Activated naive CD8-positive, alpha-beta T cell (primary cell): Measurements from ENCODE around the gene PARVG.

Experiments
- H3K27ac Mint-ChIP-seq: one replicate; pipeline ENCODE4 v1.8.0; 2021; ENCODE audit warnings: mixed read lengths
- H3K27me3 Mint-ChIP-seq: one replicate; pipeline ENCODE4 v1.8.0; 2021; ENCODE audit warnings: mixed read lengths
- H3K36me3 Mint-ChIP-seq: one replicate; pipeline ENCODE4 v1.8.0; 2021; ENCODE audit warnings: mixed read lengths
- H3K4me1 Mint-ChIP-seq: one replicate; pipeline ENCODE4 v1.8.0; 2021; ENCODE audit warnings: low read depth, mixed read lengths
- H3K4me3 Mint-ChIP-seq: one replicate; pipeline ENCODE4 v1.8.0; 2021; ENCODE audit warnings: mild to moderate bottlenecking, mixed read lengths
- H3K9me3 Mint-ChIP-seq: one replicate; pipeline ENCODE4 v1.8.0; 2021; ENCODE audit warnings: low read depth, mixed read lengths

Gene PARVG

DNA sequence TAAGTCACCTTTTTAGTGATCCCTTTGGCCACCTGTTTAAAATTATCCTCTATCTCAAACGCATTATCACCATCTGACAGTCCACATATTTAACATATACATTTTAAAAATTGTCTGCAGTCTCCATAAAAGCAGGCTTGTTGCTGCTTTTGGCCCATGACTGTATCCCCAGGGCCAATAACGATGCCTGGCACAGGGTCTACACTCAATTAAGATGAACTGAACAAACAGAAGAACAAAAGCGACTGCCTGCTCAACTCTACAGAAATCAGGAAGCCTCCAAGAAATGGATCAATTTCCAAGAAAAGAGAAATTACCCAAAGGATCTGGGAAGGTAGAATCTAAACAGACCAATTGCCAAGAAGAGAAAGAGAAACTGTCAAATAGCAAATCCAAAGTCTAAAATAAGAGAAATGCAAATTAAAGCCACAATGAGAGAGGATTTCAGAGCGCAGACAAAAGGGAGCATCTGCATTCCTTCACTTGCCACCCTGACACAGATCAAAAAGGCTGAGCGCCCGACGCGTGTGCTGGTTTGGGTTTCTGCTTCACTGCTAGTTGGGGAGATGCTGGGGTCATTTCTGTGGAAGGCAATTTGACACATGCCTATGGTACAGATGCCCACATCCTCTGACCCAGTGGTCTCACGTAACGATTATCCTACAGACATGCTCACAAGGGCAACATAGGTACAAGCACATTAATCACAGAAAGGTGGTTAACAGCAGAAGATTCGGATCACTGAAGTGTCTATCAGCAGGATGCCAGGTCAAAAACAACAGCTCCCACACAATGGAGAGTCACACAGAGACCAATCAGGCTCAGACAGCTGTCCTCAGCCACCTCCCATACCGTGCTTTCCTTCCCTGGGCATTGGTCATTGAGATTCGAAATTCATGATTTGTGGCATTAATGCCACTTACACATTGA lies 76.1 kb downstream of the PARVG start:
- Mint-ChIP-seq H3K27ac (no peak overlapping the region), H3K27me3 (peaks cover 2% of the 10 kb centered on the region), H3K4me3 (no peak overlapping the region), H3K4me1 (peaks cover 8% of the 10 kb centered on the region), H3K36me3 (peaks cover 2% of the 10 kb centered on the region), H3K9me3 (no peaks in the 10 kb centered on the region)
